Kidney glomerular epithelial cell (primary cell): Measurements from ENCODE around the gene PIK3R5.

Experiments
- DNase-seq: peaks from one replicate; lab custom pipeline; 2025; lab: John Stamatoyannopoulos, UW

Gene PIK3R5

DNA sequence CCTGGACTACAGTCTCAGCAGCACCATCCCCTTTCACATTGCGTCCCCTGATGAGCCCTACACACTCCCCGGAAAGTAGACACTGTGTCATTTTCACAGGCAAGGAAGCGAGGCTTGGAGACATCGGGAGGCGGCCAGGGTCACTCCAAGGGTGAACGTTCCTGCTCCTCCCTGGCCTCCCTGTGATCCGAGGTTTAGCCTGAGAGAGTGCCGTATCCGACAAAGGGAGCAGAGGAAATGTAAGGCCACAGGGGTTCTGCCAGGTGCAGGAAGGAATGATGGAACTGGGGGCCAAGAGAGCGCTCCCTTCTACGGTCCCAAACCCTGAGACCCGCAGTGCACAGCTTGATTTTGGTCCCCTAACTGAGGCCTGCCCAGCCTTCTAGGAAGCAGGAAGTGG lies 90.1 kb downstream of the PIK3R5 start:
- no peak for DNase-seq

DNA sequence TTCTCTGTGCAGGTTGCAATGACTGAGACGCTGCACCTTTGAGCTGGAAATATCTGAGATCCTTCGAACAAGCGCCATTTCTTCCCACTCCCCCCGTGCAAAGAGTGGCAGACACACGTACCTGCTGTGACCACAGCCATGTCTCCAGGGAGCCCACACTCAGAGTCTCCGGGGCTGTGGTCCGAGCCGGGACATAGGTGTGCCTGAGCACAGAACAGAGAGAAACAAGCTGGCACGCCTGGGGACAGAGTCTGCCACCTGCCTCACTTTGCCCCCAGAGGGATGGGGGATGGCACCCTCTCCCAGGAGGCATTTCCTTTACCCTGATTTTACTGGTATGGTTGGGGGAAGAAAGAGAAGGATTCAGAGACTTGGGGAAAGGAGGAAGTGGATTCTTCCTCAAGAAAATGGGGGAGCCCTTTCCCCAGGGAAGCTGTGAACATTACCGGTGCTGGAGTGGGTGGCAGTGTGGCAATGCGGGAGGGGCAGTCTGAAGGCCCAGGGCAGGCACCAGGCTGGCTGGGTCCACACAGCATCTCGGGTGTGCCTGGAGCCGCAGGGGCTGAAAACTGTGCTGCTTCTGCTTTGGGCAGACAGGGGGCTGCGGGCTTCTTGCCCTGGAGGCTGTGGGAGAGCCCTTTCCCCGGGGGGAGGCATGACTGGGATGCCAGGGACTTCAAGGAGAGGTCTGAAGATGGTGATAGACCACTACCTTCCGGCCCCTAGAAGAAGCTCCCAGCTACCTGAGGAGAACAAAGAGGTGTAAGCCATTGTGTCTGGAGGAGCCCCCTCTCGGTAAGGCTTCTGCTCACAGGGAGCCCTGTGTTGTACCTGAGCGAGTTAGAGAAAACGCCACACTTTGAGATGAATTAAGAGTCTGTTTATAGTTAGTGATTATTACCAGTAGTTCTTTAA lies 91.4 kb downstream of the PIK3R5 start:
- DNase-seq: no peak

DNA sequence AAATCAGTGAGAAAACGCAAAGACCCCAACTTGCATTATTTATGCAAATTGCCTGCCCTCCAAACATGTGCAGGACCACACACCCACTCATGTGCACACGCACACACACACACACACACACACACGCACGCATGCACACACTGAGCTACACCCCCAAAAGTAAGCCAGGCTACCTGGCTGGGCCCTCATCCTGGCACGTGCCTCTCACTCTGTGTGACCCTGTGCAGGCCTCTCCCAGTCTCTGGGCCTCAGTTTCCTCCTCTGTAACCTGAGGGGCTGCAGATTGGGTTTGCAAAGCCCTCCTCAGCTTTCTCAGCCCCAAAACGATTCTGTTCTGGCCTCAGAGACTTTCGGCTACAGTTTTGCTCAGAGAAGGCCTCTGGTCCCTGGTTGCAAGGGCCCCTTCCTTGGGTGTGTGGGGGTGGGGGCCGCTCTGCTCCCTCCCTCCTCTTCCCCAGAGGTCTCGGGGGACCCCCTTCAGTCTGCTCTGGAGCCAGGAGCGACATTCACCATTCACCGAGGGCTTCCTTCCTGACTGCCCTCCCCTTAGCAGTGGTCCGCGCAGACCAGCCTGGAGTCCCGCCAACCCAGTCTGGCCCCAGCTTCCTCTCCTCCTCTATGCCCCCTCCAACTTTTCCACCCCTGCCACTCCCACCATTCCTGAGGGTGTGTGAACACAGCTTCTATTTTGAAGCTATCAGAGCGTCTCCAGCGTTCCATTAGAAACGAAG lies 92.6 kb downstream of the PIK3R5 start:
- DNase-seq: no peak

DNA sequence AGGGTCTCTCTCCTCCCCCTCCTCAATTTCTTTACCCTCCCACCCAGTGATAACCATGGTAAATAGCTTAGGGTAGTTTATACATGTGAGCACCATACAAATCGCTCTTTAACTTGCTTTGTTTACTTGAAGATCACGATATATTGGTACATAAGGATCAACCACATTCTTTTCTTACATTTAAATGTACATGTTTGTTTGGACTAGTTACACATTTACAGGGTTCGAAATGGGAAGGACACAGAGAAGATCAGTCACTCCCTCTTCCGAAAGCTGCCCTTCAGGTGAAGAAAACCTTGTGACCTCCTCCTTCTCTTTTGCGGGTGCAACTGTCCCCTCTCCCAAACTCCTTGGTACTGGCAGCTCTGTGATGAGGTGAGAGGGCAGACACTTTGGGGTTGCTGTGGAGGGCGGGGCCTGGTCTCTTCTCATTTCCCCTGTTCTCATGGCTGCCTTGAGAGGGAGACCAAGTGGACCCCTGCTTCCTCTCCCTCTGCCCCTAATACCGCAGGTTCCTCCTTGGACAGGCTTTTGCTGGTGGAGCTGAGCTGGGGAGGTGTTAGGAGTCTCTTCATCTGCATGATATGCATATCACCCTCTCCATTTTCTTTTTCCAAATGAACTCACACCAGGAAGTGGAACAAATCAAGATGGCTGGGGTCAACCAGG lies 93.3 kb downstream of the PIK3R5 start:
- no peak for DNase-seq

DNA sequence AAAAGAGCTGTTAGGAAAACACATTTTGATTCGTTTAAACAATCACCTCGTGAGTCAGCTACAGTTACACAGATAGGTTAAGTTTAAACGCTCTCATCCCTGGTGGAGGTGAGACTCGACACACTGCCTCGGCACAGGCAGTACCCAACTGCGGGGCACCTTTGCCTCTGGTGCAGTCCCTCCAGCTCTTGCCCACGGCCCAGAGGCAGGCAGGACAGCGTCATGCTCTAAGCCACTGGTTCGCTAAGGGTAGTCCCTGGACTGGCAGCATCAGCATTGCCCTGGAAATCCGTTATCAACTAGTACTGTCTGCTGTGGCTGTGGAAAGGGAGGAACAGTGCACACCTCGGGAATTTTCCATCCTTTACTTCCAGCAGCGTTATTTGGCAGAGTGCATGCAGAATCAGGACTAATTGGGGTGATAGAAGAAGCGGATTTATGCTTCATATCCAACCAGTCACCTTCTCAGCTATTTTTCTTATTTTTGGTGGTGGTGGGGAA lies 94.4 kb downstream of the PIK3R5 start:
- no peak for DNase-seq

DNA sequence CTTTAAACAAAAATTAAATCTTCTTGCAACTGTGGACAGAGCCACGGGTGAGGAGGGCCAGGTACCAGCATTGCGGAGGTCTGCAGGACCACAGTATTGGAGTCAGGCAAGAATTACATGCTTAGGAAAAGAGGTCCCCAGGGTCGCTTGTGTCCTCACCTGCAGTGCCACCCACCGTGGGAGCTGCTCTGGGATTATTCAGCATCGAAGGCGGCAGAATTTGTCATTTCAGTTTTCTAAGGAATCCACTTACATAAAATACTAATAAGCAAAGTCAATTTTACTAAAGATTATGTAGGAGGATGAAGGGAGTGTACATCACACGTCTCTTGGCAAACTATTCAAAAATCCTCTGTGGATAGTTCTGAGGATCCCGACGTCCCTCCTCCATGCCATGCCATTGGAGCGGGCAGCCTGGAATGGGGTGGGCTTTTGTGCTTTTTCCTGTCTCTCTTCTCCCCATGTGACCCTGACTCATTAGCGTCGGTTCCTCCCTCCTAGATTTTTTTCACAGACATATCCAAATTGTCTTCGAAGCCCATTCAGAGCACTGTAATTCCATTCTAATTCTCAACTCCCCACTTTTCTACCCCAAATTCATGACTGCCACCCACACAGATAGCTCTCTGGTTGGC lies 95.0 kb downstream of the PIK3R5 start:
- no peak for DNase-seq

DNA sequence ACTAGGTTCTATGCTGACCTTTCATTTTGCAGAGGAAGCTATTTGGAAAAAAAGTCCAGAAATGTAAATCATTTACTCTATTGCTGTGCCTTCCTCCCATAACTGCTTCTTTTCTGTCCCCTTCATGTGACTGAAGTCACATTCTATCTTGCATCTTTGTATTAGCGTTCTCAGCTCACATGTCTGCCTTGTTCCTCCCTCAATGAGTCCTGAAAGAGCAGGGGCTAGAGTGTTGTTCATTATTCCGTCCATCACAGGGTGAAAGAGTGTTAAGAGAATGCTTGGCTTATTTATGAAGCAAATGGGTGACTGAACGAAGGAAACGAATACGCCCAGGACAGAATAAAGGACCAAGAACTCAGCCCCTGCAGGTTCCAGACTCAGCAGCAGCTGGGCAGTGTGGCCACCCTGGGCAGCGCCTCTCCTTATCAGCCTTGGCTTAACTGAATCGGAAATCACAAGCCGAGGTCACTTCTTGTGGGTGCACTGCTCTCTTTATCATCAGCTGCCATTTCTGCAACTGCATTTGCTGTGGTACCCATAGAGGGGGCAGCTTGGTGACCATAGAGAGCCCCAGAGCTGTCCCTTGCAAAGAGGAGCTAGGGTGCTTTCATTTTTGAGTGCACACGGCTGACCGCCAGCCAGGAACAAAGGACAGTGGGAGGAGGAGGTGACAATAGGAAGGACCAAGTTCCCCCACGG lies 96.2 kb downstream of the PIK3R5 start:
- no peak for DNase-seq

DNA sequence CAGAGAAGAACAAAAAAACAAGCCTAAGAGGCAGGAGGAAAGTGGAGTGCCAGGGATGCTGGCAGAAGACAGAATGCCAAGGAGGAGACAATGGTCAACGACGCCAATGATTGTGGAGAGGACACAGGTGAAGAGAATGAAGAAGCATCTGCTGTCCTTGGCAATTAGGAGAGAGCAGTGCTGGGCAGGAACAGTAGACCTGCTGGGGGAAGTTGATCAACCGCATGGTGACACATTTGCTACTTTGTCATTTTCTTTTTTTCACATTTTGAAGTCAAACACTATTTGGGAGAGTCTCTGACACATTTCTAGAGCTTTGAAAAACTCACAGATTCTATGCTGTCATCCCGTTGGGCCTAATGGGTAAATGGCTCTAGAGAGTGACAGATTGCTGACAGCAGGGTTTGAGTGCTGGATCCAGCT lies 97.0 kb downstream of the PIK3R5 start:
- no peak for DNase-seq

DNA sequence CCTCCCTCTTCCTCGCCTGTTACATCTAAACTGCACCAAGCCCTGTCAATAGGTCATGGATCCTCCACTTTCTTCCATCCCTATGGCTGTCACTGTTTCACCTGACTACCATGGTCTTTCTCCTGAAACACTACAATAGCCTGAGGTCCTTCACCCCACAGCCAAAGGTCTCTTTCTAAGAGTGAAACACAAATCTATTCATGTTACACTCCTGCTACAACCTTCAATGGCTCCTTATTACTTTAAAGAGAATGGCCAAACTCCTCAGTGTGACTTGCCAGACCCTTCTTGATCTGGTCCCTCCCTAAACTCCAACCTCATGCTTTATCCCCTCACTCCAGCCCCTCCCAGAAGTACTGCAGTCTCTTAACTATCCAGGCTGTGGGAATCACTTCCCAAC lies 97.4 kb downstream of the PIK3R5 start:
- no peak for DNase-seq

DNA sequence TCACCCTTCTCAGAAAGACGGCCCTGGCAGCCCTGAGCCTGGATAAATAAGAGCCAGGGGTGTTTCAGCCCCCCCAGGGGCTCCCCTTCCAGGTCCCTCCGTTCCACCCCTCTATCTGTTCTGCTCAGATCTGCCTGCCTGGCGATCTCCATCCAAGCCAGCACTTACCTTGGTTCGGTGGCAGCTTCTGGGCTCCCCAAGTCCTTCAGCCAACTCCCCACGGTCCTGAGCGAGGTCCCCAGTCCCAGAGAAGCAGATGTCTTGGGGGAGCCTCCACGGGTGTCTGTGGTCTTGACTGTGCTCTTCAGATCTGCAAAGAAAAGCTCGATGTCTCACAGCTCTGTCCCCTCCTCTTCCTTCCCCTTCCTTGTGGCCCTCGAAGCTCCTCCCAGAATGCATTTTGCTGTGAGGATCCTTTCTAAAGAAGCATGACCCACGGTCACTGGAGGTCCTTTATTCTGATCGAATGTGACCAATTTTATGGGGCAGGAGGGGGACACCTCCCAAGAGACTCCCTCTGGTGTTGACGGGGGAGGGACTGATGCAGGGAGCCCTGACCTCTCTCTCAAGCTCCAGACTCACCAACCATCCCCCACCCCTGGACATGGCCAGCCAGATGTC lies 98.0 kb downstream of the PIK3R5 start, which contains the start of gene PIK3R6:
Gene PIK3R6, minus strand, starts transcription at position 314 of the 621 bp plus-strand sequence. CDS start 17,880 bp downstream, outside the sequence.
- DNase-seq: no peak

DNA sequence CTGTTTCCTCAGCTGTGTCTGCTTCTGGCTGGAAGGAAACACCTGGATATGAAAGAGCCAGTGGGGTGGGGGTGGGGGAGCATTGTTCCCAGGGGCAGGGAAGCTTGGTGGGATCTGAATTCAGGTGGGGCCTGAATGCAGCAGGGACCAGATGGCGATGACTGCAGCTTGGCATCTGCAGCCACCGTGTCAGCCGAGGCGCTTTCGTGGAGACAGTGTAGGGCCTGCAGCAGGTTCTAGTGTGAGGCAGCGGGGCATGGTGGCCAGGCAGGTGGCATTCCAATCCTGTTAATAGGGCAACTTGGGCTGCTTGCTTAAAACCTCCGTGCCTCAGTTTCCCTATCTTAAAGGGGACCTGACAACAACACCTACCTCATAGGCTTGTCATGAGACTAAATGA lies 99.7 kb downstream of the PIK3R5 start:
- DNase-seq: no peak

DNA sequence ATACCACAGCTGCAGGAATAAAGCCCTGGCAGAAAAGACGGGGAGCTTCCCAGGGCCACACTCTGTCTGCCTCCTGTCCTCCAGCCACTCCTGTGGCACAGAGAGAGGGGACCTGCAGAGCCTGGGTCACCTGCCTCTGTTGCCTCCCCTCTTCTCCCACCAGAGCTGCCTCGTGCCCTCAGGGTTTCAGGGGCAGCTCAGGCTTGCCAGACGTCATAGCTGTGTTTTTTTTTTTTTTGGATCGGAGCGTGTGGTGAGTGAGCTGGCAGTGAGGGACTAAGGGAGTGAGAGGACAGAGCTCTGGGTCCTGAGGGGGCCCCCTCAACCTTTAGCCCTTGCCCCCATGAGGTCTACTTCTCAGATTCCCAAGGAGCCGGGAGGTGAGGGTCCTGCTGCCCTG lies 100.1 kb downstream of the PIK3R5 start:
- DNase-seq: no peak

DNA sequence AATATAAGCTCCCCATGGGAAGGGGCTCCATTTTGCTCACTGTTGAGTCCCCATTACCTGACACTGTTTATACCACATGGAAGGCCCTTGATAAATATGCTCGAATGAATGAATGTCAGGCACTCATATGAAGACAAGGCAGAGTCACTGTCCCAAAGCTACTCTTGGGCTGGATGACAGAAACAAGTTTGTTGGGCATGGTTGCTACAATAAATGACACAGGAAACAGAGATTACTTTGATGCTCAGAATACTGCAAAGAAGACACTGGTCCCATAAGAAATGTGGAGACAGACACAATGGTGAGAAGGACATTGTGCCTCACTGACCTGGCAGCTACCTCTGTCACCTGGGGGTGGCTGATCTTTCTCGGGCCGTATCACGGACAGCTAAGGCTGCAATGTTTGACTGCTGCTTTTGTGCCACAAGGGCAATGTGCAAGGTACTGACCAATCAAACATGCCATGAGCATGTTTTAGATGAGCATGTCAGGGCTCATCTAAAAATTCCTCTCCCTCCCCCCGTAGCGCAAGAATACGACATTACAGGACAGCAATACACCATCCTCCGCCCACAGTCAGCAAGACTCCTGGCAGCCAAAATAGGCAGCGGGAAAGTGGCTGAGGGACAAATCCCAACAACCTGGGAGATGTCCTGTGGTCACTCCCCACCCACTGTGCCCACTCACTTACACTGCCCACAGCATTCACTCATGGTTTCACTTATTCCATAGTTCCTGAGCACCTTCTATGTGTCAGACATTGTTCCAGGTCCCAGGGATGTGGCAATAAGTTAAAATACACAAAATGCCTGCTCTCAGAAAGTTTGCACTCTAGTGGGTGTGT lies 103.1 kb downstream of the PIK3R5 start:
- DNase-seq: no peak

DNA sequence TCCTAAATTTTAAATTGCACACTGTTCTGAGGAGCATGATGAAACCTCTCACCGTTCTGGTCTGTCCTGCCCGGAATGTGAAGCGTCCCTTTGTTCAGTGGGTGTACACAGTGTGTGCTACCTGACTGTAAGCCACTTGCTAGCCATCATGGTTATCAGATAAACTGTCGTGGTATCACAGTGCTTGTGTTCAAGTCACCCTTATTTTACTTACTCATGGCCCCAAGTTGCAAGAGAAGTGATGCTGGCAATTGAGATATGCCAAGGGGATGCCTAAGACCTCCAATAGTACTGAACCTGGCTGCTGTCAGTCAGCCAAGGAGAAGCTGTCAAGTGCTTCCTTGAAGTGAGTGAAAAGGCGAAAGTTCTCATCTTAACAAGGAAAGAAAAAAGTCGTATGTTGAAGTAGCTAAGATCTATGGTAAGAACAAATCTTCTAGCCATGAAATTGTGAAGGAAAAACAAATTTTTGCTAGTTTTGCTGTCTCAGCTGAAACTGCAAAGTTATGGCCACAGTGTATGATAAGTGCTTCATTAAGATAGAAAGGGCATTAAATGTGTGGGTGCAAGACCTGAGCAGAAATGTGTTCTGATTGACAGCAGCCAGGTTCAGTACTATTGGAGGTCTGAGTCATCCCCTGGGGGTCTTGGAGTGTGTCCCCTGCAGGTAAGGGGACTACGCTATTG lies 103.9 kb downstream of the PIK3R5 start:
- DNase-seq: no peak

DNA sequence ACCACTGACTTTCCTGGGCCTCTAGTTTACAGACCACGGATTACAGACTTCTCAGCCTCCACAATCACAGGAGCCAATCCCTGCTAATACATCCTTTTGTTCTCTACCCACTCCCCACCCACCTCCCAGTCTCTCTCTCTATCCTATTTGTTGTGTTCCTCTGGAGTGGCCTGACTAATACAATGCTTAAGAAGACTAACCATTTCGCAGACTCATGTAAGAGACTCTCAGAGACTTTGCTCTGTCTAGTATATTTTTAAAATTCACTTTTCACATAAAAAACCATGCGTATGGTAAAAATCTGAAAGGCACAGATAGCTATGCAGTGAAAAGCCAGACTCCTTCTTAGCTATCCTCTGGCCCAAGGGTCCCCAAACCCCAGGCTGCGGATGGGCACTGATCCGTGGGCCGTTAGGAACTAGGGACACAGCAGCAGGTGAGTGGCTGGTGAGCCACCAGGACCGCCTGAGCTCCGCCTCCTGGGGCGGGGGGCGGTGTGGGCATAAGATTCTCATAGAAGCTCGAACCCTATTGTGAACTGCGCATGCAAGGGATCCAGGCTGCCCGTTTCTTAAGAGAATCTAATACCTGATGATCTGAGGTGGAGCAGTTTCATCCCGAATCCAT lies 105.6 kb downstream of the PIK3R5 start:
- DNase-seq: no peak

DNA sequence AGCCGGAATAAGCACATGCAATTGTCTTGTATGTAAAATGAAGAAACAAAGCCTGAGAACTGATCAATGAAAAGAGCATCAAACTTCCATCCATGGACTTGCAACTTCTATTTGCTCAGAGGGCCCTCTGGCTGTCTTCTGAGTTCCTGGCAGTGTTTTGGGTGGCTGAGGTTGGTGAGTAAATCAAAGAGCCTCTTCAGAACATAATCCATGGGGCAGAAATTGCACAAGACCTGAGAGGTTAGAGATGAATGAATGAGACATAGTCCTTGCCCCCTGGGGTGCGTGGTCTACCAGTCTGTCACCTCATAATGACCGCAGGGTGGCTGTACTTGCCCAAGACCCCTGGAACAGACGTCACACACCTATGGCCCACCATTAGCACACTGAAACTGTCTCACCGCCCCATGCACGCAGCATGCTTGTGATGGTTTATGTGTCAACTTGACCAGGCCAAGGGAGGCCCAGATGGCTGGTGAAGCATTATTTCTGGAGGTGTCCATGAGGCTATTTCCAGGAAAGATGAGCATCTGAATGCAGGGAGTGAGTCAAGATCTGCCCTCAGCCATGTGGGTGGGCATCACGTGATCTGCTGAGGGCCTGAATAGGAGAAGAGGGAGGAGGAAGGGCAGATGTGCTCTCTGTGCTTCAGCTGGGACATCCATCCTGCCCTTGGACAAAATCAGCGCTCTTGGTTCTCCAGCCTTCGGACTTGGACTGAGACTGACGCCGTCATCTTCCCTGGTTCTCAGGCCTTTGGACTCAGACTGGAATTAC lies 106.3 kb downstream of the PIK3R5 start:
- DNase-seq: no peak

DNA sequence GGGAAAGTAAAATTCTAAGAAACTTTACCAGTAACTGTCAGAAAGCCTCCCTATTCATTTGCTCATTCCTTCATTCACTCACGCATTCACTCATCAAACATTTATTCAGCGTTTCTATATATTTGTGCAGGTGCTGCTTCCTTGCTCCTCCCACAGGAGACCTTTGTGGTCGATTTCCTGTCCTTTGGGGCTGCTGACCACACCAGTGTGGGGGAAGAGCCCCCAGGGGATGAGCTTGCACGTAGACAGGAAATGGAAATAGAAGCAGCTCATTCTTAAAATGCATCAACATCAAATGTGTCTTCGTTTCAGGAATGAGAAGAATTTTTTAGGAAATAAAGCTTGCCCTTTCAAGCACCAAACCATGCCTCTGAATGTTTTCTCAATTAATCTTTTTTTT lies 107.6 kb downstream of the PIK3R5 start:
- DNase-seq: no peak
